ENCODE measurements around the gene BRD3.

DNA sequence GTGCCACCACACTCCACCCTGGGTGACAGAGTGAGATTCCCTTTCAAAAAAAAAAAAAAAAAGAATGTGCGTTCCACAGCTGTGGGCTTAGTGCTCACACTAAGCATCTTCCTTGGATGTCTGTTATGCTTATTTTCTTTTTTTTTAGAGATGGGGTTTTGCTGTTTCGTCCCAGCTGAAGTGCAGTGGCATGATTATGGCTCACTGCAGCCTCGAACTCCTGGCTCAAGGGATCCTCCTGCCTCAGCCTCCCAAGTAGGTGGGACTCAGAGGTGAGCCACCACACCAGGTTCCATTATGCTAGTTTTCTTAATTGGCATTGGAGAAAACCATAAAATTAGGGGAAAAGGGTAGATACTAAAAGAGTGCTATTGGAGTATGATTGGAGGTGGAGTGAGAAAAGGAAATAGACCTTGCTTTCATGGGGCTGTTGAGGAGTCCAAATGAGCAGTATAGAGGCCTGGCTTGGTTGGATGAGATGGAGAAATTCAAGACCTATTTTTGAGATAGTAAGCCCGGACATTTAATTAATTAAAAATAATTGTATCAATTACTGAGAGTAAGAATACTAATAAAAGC lies 43.5 kb downstream of the BRD3 start:
- TF ChIP-seq, protein P1, sequence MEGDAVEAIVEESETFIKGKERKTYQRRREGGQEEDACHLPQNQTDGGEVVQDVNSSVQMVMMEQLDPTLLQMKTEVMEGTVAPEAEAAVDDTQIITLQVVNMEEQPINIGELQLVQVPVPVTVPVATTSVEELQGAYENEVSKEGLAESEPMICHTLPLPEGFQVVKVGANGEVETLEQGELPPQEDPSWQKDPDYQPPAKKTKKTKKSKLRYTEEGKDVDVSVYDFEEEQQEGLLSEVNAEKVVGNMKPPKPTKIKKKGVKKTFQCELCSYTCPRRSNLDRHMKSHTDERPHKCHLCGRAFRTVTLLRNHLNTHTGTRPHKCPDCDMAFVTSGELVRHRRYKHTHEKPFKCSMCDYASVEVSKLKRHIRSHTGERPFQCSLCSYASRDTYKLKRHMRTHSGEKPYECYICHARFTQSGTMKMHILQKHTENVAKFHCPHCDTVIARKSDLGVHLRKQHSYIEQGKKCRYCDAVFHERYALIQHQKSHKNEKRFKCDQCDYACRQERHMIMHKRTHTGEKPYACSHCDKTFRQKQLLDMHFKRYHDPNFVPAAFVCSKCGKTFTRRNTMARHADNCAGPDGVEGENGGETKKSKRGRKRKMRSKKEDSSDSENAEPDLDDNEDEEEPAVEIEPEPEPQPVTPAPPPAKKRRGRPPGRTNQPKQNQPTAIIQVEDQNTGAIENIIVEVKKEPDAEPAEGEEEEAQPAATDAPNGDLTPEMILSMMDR (IDR thresholded peaks at IDR 0.05) = no peak
- no peak for TF ChIP-seq POLR2A (IDR thresholded peaks at IDR 0.05)

Data from adrenal gland (tissue), 5 donors.